A673 (cell line): ENCODE results near the gene LRRC3B.

ENCODE experiments used
- EZH2 ChIP-seq: fragments of 200-600 bp; sonication (generic); IDR thresholded peaks from 2 replicates; pipeline ENCODE4 v1.6.1; 2017; ENCODE audit warnings: borderline replicate concordance, low read depth, mild to moderate bottlenecking, mixed read lengths, antibody characterized with exemption, low read length; ENCODE audit not compliant: poor library complexity, severe bottlenecking
- TF ChIP-seq, protein P1 (sequence below): fragments of 300-800, 200-600 bp; sonication (generic); conservative IDR thresholded peaks from 2 replicates; pipeline ENCODE4 v1.5.1; 2017; ENCODE audit warnings: low read depth, mild to moderate bottlenecking, antibody characterized with exemption, low read length, moderate library complexity, mixed read lengths

DNA sequence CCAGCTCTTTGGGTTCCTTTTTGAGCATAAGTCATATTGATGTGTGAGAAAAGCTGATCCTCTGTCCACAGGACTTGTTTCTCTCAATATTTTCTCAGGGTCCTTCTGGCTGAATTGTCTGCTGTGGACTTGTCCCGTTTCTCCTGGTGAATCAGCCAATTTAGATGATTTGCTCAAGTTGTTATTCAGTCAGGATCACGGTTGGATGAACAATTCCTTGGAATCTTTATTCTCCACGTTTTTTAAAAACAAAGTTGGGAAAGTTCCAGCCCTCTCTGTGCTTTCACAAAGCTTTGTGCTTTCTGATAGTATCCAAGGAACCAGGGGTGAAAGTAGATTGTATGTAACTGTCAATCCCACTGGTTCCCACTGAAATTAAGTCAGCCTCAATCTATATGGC is 61.3 kb downstream of the LRRC3B start:
- TF ChIP-seq, protein P1, sequence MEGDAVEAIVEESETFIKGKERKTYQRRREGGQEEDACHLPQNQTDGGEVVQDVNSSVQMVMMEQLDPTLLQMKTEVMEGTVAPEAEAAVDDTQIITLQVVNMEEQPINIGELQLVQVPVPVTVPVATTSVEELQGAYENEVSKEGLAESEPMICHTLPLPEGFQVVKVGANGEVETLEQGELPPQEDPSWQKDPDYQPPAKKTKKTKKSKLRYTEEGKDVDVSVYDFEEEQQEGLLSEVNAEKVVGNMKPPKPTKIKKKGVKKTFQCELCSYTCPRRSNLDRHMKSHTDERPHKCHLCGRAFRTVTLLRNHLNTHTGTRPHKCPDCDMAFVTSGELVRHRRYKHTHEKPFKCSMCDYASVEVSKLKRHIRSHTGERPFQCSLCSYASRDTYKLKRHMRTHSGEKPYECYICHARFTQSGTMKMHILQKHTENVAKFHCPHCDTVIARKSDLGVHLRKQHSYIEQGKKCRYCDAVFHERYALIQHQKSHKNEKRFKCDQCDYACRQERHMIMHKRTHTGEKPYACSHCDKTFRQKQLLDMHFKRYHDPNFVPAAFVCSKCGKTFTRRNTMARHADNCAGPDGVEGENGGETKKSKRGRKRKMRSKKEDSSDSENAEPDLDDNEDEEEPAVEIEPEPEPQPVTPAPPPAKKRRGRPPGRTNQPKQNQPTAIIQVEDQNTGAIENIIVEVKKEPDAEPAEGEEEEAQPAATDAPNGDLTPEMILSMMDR = no peak
- TF ChIP-seq EZH2 = no peak
